GM21526 (cell line): ENCODE results near the gene ARHGAP25.
A peak's percentile ranks its signal among the peaks of the same experiment; 100 is the strongest.

Source experiments
- ATAC-seq: cut with Tn5 transposase; IDR thresholded peaks from one replicate; pipeline ENCODE4 v1.9.1; 2021; ENCODE audit warnings: moderate library complexity; ENCODE audit not compliant: unreplicated experiment, low FRiP score

Gene ARHGAP25

DNA sequence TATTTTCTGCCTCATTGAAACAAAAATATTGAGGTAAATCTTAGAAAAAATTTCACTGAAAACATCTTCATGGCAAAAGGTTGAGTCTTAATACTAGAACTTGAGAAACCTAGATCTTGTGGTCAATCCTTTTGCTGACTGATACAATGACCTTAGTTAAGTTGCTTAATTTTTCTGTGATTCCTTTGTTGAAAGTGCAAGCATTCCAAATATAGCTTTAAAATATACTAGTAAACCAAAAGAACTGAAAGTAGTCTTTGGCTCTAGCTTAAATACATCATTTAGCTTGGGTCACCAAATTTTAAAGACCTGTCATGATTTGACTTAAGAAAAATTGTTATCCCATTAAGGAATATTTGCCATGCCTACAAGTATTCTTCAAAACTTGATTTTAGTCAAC, 119.9 kb downstream of the ARHGAP25 start:
- no peak for ATAC-seq

GRCh38 chr2:68855550-68855949, 120.9 kb downstream of the ARHGAP25 start:
- ATAC-seq = no peak

DNA sequence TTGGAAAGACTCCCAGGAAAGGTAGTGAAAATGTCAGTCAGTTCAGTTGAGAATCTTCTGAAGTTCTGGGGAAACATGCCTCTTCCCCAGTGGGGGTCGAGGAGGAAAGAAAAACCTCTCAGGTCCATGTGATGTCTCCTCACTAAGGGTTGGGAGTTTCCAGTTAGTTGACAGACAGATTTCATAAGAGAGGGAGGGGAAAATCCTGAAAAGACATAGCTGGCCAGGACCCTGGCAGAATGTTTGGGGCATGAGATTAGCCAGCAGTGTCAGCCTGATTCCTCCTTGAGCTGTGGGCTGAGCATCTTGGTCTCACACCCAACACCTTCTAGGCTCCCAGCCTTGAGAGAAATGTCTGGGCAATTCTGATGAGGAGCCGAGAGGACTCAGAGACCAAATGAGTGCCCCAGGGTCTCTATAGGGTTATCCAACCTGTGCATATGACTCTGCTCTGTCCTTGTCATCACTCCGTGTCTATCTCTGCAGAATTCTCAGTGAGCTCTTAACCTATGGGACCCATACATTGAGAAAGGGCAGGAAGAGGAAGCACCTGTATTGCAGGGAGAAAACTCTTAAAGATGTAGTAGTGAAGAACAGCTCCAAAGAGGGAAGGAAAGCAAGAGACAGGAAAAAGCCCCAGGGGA, 122.7 kb downstream of the ARHGAP25 start:
- peak; percentile 16 for ATAC-seq

DNA sequence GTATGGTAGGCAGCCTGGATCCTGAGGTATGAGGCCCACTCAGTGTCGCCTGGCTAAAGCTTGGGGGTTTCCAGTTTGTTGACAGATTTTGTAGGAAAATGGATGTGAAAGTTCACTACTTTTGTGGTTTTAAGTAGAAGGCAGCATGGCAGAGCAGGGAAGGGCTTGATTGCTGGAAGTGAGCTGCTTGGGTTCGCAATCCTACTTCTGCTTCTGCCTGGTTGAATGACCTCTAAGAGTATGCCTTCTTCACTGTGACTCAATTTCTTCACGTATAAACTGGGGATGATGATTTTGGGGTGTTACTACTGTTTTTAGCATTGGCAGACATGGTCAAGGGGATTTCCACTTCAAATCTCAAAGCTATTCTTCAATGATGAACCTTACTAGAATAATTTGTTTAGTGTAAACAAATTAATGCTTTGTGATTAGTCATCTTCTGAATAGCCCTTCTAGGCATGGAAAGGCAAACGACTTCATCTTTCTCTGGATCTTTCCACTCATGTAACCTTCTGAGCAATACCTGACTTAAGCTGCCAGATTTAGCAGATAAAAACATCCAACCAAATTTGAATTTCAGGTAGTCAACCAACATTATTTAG, 123.3 kb downstream of the ARHGAP25 start:
- ATAC-seq = peak; percentile 49

- no peak for ATAC-seq
Measured at GRCh38 chr2:68860111-68860510, 125.5 kb downstream of the ARHGAP25 start.

DNA sequence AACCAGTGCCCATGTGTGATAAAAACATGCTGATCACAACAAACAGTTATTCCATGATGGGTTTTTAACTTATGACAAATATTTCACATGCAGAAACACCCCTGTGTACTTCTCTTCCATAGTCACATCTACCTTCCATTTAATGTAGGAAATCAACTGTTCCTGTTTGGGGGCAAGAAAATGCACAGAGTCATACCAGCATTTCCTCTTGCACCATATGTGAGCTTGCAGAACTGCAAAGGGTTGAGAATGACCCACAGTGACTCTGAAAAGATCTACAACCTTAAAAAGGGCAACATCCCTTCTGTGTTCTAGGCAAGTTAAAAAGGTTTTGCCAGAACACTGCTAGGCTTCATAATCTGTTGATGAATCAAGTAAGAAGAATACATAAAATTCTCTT, 126.7 kb downstream of the ARHGAP25 start:
- no peak for ATAC-seq

- ATAC-seq = no peak
Measured at GRCh38 chr2:68862889-68863288, 128.3 kb downstream of the ARHGAP25 start.

DNA sequence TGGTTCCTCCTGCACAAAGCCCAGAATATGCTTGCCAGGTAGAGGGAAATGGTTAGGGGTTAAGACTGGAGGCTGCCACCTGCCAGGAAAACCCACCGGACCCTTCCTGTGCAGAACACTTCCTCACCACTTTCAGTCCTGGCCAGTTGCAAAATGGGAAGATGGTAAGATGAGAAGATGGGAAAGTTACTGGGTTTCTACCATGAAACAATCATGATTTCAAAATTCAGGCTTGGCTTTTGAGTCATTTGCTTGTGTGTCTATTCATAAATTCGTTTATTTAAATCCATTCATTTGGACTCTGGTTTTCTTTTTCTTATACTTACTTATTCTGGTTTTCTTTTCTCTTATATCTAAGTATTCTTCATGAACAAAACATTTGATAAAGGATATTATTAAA, 129.4 kb downstream of the ARHGAP25 start:
- no peak for ATAC-seq

DNA sequence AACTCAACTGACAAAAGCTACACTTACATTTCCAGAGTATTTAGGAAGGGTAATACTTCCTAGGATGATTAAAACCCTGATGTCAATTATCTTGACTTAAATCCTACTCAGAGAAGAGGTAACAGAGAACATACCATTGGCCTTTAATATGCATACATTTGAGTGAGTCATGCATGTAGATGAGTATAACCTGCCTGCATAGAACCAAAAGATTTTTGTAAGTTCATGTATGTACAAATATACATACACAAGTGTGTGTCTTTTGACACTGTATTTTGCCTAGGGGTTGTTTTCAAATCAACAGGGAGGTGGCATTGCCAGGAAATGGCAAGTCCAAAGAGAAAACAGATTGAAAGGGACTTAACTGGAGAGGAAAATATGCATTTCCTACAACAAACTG, 130.5 kb downstream of the ARHGAP25 start:
- ATAC-seq = no peak

DNA sequence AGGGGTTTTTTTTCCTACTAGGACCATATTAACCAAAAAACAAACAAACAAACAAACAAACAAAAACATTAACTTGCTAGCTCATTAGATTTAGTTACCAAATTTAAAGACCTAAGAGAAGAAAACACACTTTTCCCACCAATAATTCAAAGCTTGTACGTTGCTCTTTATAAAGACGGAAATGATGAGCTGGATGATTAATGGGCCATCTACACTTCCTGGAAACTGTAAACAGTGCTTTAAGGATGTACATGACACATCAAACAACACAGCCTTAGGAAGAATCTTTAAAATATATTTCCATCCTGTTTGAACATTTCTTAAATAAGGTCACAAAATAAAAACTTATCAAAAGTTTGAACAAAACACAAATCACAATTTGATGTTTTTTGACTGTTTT, 135.6 kb downstream of the ARHGAP25 start:
- no peak for ATAC-seq

- ATAC-seq = no peak
Measured at GRCh38 chr2:68871159-68871764, 136.7 kb downstream of the ARHGAP25 start, which contains the start of gene BMP10. Gene BMP10, minus strand, starts transcription at chr2:68871397. Its CDS starts 39 bp downstream, at chr2:68871358.
